ENCODE data around the gene CLECL1.
A peak's percentile ranks its signal among the peaks of the same experiment; 100 is the strongest.

The CLECL1 gene

GRCh38 chr12:9732921-9733461, at the start of gene CLECL1:
TSS of gene CLECL1 (minus strand) at chr12:9733097.
- DNase-seq (ENCODE audit: low read depth in 1 of 2, low spot score in 1 of 2) = no peak

- no peak for DNase-seq (ENCODE audit: low read depth in 1 of 2, low spot score in 1 of 2)
Measured at GRCh38 chr12:9781360-9781759, 48.5 kb upstream of the CLECL1 start.

GRCh38 chr12:9779209-9779608, 46.3 kb upstream of the CLECL1 start:
- DNase-seq (ENCODE audit: low read depth in 1 of 2, low spot score in 1 of 2) = no peak

GRCh38 chr12:9776781-9777180, 43.9 kb upstream of the CLECL1 start:
- DNase-seq (ENCODE audit: low read depth in 1 of 2, low spot score in 1 of 2) = no peak

- DNase-seq (ENCODE audit: low read depth in 1 of 2, low spot score in 1 of 2) = no peak
Measured at GRCh38 chr12:9773216-9773877, 40.5 kb upstream of the CLECL1 start.

- no peak for DNase-seq (ENCODE audit: low read depth in 1 of 2, low spot score in 1 of 2)
Measured at GRCh38 chr12:9763025-9763424, 30.1 kb upstream of the CLECL1 start.

GRCh38 chr12:9762369-9762768, 29.5 kb upstream of the CLECL1 start:
- no peak for DNase-seq (ENCODE audit: low read depth in 1 of 2, low spot score in 1 of 2)

- DNase-seq (ENCODE audit: low read depth in 1 of 2, low spot score in 1 of 2) = no peak
Measured at GRCh38 chr12:9761419-9761781, 28.5 kb upstream of the CLECL1 start.

- peak; percentile 45 to 86 for DNase-seq (ENCODE audit: low read depth in 1 of 2, low spot score in 1 of 2)
Measured at GRCh38 chr12:9760699-9761418, 28.0 kb upstream of the CLECL1 start, which contains the start of gene CD69. TSS of gene CD69 (minus strand) at chr12:9760901. CDS start at chr12:9760820, 81 bp downstream.

- no peak for DNase-seq (ENCODE audit: low read depth in 1 of 2, low spot score in 1 of 2)
Measured at GRCh38 chr12:9760120-9760519, 27.2 kb upstream of the CLECL1 start.

GRCh38 chr12:9759694-9760093, 26.8 kb upstream of the CLECL1 start:
- DNase-seq (ENCODE audit: low read depth in 1 of 2, low spot score in 1 of 2) = no peak

GRCh38 chr12:9758119-9758518, 25.2 kb upstream of the CLECL1 start:
- no peak for DNase-seq (ENCODE audit: low read depth in 1 of 2, low spot score in 1 of 2)

- DNase-seq (ENCODE audit: low read depth in 1 of 2, low spot score in 1 of 2) = no peak
Measured at GRCh38 chr12:9757433-9758025, 24.6 kb upstream of the CLECL1 start.

- no peak for DNase-seq (ENCODE audit: low read depth in 1 of 2, low spot score in 1 of 2)
Measured at GRCh38 chr12:9756706-9757105, 23.8 kb upstream of the CLECL1 start.

GRCh38 chr12:9756170-9756569, 23.3 kb upstream of the CLECL1 start:
- DNase-seq (ENCODE audit: low read depth in 1 of 2, low spot score in 1 of 2) = no peak

GRCh38 chr12:9755567-9755966, 22.7 kb upstream of the CLECL1 start:
- no peak for DNase-seq (ENCODE audit: low read depth in 1 of 2, low spot score in 1 of 2)

GRCh38 chr12:9755035-9755434, 22.1 kb upstream of the CLECL1 start:
- DNase-seq (ENCODE audit: low read depth in 1 of 2, low spot score in 1 of 2) = no peak

- no peak for DNase-seq (ENCODE audit: low read depth in 1 of 2, low spot score in 1 of 2)
Measured at GRCh38 chr12:9754099-9754927, 21.4 kb upstream of the CLECL1 start.

GRCh38 chr12:9753498-9753897, 20.6 kb upstream of the CLECL1 start:
- no peak for DNase-seq (ENCODE audit: low read depth in 1 of 2, low spot score in 1 of 2)

GRCh38 chr12:9753073-9753472, 20.2 kb upstream of the CLECL1 start:
- no peak for DNase-seq (ENCODE audit: low read depth in 1 of 2, low spot score in 1 of 2)
